NB4 (cell line): Measurements from ENCODE around the gene PNPLA2.
A peak's percentile ranks its signal among the peaks of the same experiment; 100 is the strongest.

Source experiments
- CTCF ChIP-seq: IDR thresholded peaks from one replicate; pipeline ENCODE4 v1.5.1; 2012; ENCODE audit warnings: low read depth, low read length
- MAX ChIP-seq: IDR thresholded peaks from 2 replicates; pipeline ENCODE4 v1.6.1; 2011; ENCODE audit warnings: low read depth, low read length
- MYC ChIP-seq: IDR thresholded peaks from 2 replicates; pipeline ENCODE4 v1.6.1; 2011; ENCODE audit warnings: low read depth, low read length
- POLR2A ChIP-seq: IDR thresholded peaks from 2 replicates; pipeline ENCODE4 v1.6.1; 2011; ENCODE audit warnings: mild to moderate bottlenecking; ENCODE audit not compliant: insufficient read length; ENCODE audit errors: extremely low read depth

- TF ChIP-seq CTCF (no peak), MAX (peak; percentile 90), POLR2A (no peak), MYC (peak; percentile 86)
These were observed 25.3 kb downstream of the PNPLA2 start for GRCh38 chr11:843818-844692.
